K562 (cell line): ENCODE measurements around the gene CXCR5. TPM values are rescaled to one million over a fixed set of nuclear protein-coding genes. Genes with fewer than 3 reads are reported as not detected.

Source experiments
- ATAC-seq: fragments of 200-7000 bp; cut with Tn5 transposase; 3 replicates; pipeline ENCODE4 v1.9.1; 2020; ENCODE audit warnings: moderate library complexity
- BruUV-seq: library from RNA; stranded (reverse); fragments of 400-500 nt; replicated peaks from 2 replicates; lab custom pipeline; 2021; lab: Mats Ljungman, UMichigan
- CTCF ChIA-PET: fragments of 300-600 bp; formaldehyde crosslinking; extraction: SDS; loops from one replicate; lab custom pipeline; 2021; ENCODE audit warnings: low intra/inter-chr PET ratio; lab: Yijun Ruan, JAX
- POLR2A ChIA-PET: fragments of 300-600, 350-650 bp; sonication (Branson Sonifier 250); formaldehyde crosslinking; extraction: SDS; loops from one replicate; lab custom pipeline; 2021; ENCODE audit warnings: antibody characterized with exemption, inconsistent platforms; lab: Yijun Ruan, JAX
- DNase-seq, 4 experiments: peaks; one replicate each; pipeline versions ENCODE4 v3.0.0 to v3.0.0-alpha.2; 2011 to 2018; ENCODE audit warnings: low spot score in 3 of 4, mixed read lengths in 3 of 4; ENCODE audit errors: extremely low read depth in 1 of 4
- FAIRE-seq: peaks from 2 replicates; lab custom pipeline; 2011; peaks lifted over from hg19 to GRCh38; lab: Jason Lieb, UNC
- H2AFZ ChIP-seq: 2 replicates; pipeline ENCODE4 v1.6.0; 2011; ENCODE audit warnings: low read depth, low read length, control low read depth, inconsistent platforms
- H3K27ac ChIP-seq: fragments of 200-600 bp; 3 replicates; pipeline ENCODE4 v1.8.0; 2011; ENCODE audit warnings: low read depth, mild to moderate bottlenecking, control low read depth, inconsistent platforms, low read length, moderate library complexity, mixed read lengths; ENCODE audit errors: extremely low read depth
- H3K27me3 ChIP-seq, 2 experiments: fragments of 300-600 bp in 1 of 2; 2 replicates in 1 of 2; 3 replicates in 1 of 2; pipeline versions ENCODE4 v1.6.0 to v1.8.0; 2011; ENCODE audit warnings: inconsistent platforms in 2 of 2, low read length in 2 of 2, mild to moderate bottlenecking in 1 of 2, mixed read lengths in 1 of 2, moderate library complexity in 1 of 2; ENCODE audit not compliant: control insufficient read depth in 2 of 2, insufficient read depth in 2 of 2
- H3K36me3 ChIP-seq: fragments of 300-600 bp; 3 replicates; pipeline ENCODE4 v1.8.0; 2011; ENCODE audit warnings: mild to moderate bottlenecking, low read length, inconsistent platforms; ENCODE audit not compliant: control insufficient read depth, insufficient read depth
- H3K4me1 ChIP-seq, 2 experiments: fragments of 200-600 bp in 1 of 2; replicated peaks in 1 of 2; 2 replicates in 1 of 2; 3 replicates in 1 of 2; pipeline versions ENCODE4 v1.5.1 to v1.8.0; 2011; ENCODE audit warnings: inconsistent platforms in 2 of 2, low read length in 2 of 2, mild to moderate bottlenecking in 1 of 2, mixed read lengths in 1 of 2, moderate library complexity in 1 of 2; ENCODE audit not compliant: control insufficient read depth in 2 of 2, insufficient read depth in 2 of 2
- H3K4me2 ChIP-seq: 2 replicates; pipeline ENCODE4 v1.6.1; 2011; ENCODE audit warnings: low read length, control low read depth, inconsistent platforms, mixed read lengths; ENCODE audit not compliant: insufficient read depth
- H3K4me3 ChIP-seq: fragments of 200-600 bp; sonication (generic), shearing (Covaris generic); 2 replicates; pipeline ENCODE4 v1.5.1; 2016; ENCODE audit warnings: control low read depth, inconsistent platforms
- H3K79me2 ChIP-seq: fragments of 200-600 bp; 3 replicates; pipeline ENCODE4 v1.8.0; 2011; ENCODE audit warnings: low read length, inconsistent platforms; ENCODE audit not compliant: control insufficient read depth, insufficient read depth
- H3K9ac ChIP-seq, 2 experiments: 2 replicates each; pipeline versions ENCODE4 v1.6.0 to v1.6.1; 2011; ENCODE audit warnings: low read depth in 2 of 2, low read length in 2 of 2, control low read depth in 1 of 2, inconsistent platforms in 1 of 2, mild to moderate bottlenecking in 1 of 2, mixed read lengths in 1 of 2; ENCODE audit not compliant: insufficient read depth in 1 of 2
- H3K9me1 ChIP-seq: one replicate; pipeline ENCODE4 v1.6.0; 2011; ENCODE audit warnings: inconsistent platforms, mild to moderate bottlenecking, low read length, moderate library complexity; ENCODE audit not compliant: control insufficient read depth, insufficient read depth
- H3K9me3 ChIP-seq: replicated peaks from 2 replicates; pipeline ENCODE4 v1.5.1; 2011; ENCODE audit warnings: low read depth, low read length, inconsistent platforms; ENCODE audit not compliant: control insufficient read depth, insufficient read depth
- H4K20me1 ChIP-seq: replicated peaks from 2 replicates; pipeline ENCODE4 v1.6.1; 2011; ENCODE audit warnings: low read length, inconsistent platforms, mixed read lengths; ENCODE audit not compliant: control insufficient read depth, insufficient read depth
- POLR2G ChIP-seq: fragments of 200-400 bp; formaldehyde crosslinking; IDR thresholded peaks from 2 replicates; pipeline ENCODE4 v1.6.1; 2017; ENCODE audit warnings: low read depth, mild to moderate bottlenecking, antibody characterized with exemption, low read length, moderate library complexity
- WGBS: fragments of 100-300 bp; shearing (Covaris generic); methylation state at CpG from one replicate; pipeline ENCODE4 v1.1.6; 2016; ENCODE audit warnings: low coverage, mixed read lengths; ENCODE audit not compliant: insufficient coverage; ENCODE audit errors: missing lambda C conversion rate; 5-methylcytosine and 5-hydroxymethylcytosine counted together
- in situ Hi-C: fragments of 300-500 bp; cut with MboI; formaldehyde crosslinking; loops from 4 replicates; pipeline ENCODE4 v1.15.0; 2018; ENCODE audit warnings: inconsistent platforms, mixed read lengths
- intact Hi-C: fragments of 100-400 bp; cut with micrococcal nuclease; formaldehyde crosslinking; loops from 2 replicates; pipeline ENCODE4 v1.14.2; 2022
- polyA plus RNA-seq, 8 experiments: library from polyadenylated mRNA; depleted of rRNA in 4 of 8; stranded (reverse) in 5 of 8; unstranded in 3 of 8; fragments of >200 nt; fragmentation: Nextera tagmentation in 2 of 8; fragmentation: Illumina TruSeq in 1 of 8; extraction: Ambion mirVana in 2 of 8; extraction: Trizol in 1 of 8; gene quantifications; 2 replicates each; pipeline versions ENCODE4 v1.2.1 to v1.2.3, GENCODE V29; 2011 to 2014; ENCODE audit warnings: inconsistent platforms in 1 of 8, missing spikeins in 1 of 8
- total RNA-seq, 7 experiments: library from RNA; depleted of rRNA in 6 of 7; stranded (reverse); fragments of >200 nt in 6 of 7; fragmentation: Illumina TruSeq in 2 of 7; extraction: Trizol in 2 of 7; gene quantifications; 2 replicates each; pipeline versions ENCODE4 v1.2.1 to v1.2.3, GENCODE V29; 2011 to 2021; ENCODE audit warnings: low replicate concordance in 1 of 7
- TF ChIP-seq, protein P1 (sequence below), 2 experiments: IDR thresholded peaks; 2 replicates each; pipeline ENCODE4 v1.6.1; 2011; ENCODE audit warnings: borderline replicate concordance in 1 of 2, control low read depth in 1 of 2, low read depth in 1 of 2, low read length in 1 of 2, mild to moderate bottlenecking in 1 of 2, mixed read lengths in 1 of 2, moderate library complexity in 1 of 2; ENCODE audit not compliant: insufficient read depth in 1 of 2, insufficient read length in 1 of 2, poor library complexity in 1 of 2, severe bottlenecking in 1 of 2; ENCODE audit errors: extremely low read depth in 1 of 2

CXCR5 gene
- total and polyA plus RNA-seq, 9 of the 15 experiments (the other 6 are each of a cell fraction or from before 2014, with no cell fraction given) = 0.03 to 0.06 TPM; not detected in 7

DNA sequence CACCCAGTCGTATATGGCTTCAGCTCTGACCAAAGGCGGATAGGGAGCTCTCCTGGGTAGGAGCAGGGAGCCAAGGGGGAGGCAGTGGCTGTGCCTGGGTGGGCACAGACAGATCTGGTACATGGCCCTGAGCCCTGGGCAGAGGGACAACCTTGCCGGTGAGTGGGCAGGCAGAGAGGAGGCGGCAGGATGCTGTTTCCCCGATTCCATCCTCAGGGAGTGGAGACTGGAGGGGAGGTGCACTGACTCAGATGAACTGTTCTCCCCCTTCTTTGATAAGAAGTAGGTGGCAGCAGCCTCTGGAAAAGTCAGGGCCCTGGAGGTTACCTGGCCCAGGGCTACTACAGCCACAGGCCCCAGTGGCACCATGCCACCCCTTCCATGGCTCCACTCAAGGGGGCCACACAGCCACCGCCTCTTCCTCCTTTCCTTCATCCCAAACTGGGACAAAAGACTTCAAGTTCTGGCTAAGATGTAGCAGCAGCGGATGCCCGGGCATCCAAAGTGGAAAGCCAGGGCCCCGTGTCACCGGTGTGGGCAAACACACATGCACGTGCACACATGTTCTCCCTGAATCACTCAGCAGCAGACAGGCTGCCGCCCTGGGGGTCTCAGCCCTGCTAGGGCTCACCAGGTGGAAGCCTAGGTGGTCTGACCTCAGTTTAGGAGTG is 13.4 kb downstream of the CXCR5 start:
- POLR2A ChIA-PET = interaction anchor here (0.6 to 1.1 kb wide), 4 partner anchors 12 to 198 kb away, joined by 3 to 5 read pairs (median 3); partner anchors contain the start of gene CXCR5
- no peak overlapping the region for H3K27ac ChIP-seq
- H4K20me1 ChIP-seq = no peaks in the 10 kb centered on the region
- no peak for ATAC-seq
- WGBS = 73% methylated on average over 10 of the region's 12 CpGs
- no peaks in the 10 kb centered on the region for H3K79me2 ChIP-seq
- no peak overlapping the region for H3K4me2 ChIP-seq
- CTCF ChIA-PET = no interaction called here
- in situ Hi-C loops (no loop called here), intact Hi-C loops (no loop called here)
- H3K4me1 ChIP-seq = peaks cover 0 to 49% of the 10 kb centered on the region in 2 experiments; a peak in 3 of 5 replicates
- no peak overlapping the region for H2AFZ ChIP-seq
- H3K36me3 ChIP-seq = peaks cover 22% of the 10 kb centered on the region; the same call in 1 of the 3 replicates
- TF ChIP-seq POLR2G = 0 out of 2 replicates have a peak, but pooled peaks have one; percentile 13
- TF ChIP-seq, protein P1, sequence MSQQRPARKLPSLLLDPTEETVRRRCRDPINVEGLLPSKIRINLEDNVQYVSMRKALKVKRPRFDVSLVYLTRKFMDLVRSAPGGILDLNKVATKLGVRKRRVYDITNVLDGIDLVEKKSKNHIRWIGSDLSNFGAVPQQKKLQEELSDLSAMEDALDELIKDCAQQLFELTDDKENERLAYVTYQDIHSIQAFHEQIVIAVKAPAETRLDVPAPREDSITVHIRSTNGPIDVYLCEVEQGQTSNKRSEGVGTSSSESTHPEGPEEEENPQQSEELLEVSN (IDR thresholded peaks at IDR 0.05; ENCODE audit: borderline replicate concordance in 1 of 2, extremely low read depth in 1 of 2, insufficient read depth in 1 of 2, insufficient read length in 1 of 2, low read depth in 1 of 2, low read length in 1 of 2, poor library complexity in 1 of 2, severe bottlenecking in 1 of 2) = no peak
- BruUV-seq = no TSS peak
- no peak overlapping the region for H3K4me3 ChIP-seq
- H3K27me3 ChIP-seq = no peaks in the 10 kb centered on the region
- no peak for DNase-seq
- no peaks in the 10 kb centered on the region for H3K9me1 ChIP-seq
- FAIRE-seq = no peak
- H3K9me3 ChIP-seq = no peaks in the 10 kb centered on the region
- peak overlapping the region in 1 of 2 experiments; percentile 50; a peak in 1 of 4 replicates for H3K9ac ChIP-seq
